Suprapubic skin (tissue), 3 donors: ENCODE measurements around the gene TINAGL1.

ENCODE experiments used
- CTCF ChIP-seq, 2 donors: fragments of 200-600 bp in 1 of 2; fragments of 450-650 bp in 1 of 2; sonication (generic) in 1 of 2; IDR thresholded peaks; one replicate each; pipeline ENCODE4 v1.5.1; 2016 to 2019; ENCODE audit warnings: antibody characterized with exemption in 2 of 2, mild to moderate bottlenecking in 1 of 2, moderate library complexity in 1 of 2
- POLR2A ChIP-seq, 2 donors: fragments of 450-650 bp; IDR thresholded peaks; one replicate each; pipeline ENCODE4 v1.6.1; 2017; ENCODE audit warnings: antibody characterized with exemption in 2 of 2, mild to moderate bottlenecking in 2 of 2, moderate library complexity in 2 of 2

- no peak for TF ChIP-seq CTCF (IDR thresholded peaks at IDR 0.05)
- no peak for TF ChIP-seq POLR2A (IDR thresholded peaks at IDR 0.05)
Measured at GRCh38 chr1:31623365-31623764, 47.0 kb downstream of the TINAGL1 start.
